NCI-H1048 (cell line): ENCODE measurements around the gene SMU1.
"Not testable (repeated sequence)": the region's sequence is repeated elsewhere in the genome, so short reads cannot be mapped to it uniquely, and the experiment has no call there.

ENCODE experiments used
- DNase-seq: peaks from one replicate; lab custom pipeline; 2025; lab: John Stamatoyannopoulos, UW

SMU1 gene

DNA sequence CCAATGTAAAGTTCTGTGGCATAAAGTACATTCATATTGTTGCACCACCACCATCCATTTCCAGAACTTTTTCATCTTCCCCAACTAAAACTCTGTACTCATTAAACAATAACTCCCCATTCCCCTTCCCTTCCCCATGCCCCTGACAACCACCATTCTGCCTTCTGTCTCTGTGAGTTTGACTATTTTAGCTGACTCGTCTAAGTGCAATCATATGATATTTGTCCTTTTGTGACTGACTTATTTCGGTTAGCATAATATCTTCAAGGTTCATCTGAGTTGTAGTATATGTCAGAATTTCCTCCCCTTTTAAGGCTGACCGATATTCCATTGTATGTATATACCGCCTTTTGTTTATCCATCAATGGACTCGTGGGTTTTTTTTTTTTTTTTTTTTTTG lies 29.0 kb upstream of the SMU1 start:
- no peak for DNase-seq

DNA sequence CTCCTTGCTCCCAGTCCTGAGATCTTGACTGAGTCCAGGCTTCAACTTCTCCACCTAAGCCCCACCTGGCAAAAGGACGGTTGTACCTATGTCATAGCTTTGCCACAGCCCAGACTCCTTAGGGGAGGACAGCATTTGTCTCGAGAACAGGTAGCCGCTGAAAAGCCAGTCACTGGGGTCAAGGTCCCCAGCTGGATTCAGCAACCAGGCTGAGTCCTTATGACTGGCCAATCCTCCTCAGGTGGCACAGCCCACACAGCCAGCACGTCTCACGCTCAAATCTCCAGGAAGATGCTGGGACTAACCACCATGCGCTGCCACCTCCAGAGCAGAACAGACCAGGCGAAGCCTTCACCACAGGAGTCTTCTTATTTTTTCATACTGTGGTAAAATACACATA lies 27.9 kb upstream of the SMU1 start:
- no peak for DNase-seq

DNA sequence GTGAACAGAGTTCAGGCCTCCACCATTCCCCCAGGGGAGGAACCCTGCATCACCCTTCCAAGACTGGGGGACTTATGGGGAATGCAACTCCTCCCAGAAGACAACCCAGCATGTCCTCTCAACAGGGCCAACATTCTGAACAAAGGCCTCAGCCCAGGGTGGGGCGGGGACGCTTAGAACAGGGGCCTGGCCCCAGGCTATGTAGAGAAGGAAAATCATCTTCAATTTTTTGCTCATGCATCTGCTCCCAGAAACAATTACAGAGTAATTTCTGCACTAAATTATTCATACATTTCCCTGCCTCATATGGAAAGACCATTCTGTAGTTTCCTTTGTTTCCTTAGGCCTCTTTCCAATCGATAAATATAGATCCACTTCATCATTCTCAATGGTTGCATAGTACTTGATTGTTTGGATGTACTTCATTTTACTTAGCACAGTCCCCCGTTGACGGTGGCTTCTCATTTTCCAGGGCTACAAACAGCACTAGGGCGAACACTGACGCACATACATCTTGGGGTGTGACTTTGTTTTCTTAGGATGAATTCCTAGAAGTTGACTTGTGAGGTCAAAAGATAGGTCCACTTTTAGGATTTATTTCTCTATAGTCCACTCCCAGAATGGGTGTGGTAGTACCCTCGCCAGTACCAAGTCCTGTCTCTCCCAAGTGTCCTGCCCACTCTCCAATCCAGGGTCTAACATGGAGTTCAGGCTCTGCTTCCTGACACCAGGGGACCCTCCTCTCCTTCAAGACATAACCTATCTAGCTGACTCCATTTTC lies 27.2 kb upstream of the SMU1 start:
- no peak for DNase-seq

DNA sequence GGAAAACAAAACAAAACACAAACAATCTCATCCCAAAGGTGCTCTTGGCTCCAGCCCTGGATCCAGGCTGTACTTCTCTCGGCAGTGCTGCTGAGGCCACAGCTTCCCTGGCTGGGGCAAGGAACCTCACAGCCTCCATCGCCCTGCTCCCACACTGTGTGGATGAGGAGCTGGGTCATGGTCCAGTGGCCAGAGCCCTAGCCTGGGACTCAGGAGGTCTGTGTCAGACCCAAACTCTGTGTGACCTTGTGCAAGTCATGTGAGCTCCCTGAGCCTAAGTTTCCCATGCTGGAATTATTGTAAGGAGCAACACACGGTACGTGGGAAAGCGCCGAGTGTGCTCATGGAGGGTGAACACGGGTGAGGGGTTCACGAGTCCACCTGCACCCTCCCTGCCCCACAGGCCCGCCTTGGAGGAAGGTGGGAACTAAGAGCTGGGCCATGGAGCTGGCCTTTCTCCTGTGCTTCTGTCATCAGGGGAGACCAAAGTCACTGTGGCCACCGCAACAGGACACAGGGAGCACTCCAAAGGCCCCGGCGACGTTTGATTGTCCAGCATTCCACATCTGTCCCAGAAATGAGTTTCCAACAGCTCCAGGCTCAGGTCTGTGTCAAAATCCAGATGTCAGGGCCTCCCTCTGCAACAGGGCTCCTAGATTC lies 26.2 kb upstream of the SMU1 start:
- no peak for DNase-seq

DNA sequence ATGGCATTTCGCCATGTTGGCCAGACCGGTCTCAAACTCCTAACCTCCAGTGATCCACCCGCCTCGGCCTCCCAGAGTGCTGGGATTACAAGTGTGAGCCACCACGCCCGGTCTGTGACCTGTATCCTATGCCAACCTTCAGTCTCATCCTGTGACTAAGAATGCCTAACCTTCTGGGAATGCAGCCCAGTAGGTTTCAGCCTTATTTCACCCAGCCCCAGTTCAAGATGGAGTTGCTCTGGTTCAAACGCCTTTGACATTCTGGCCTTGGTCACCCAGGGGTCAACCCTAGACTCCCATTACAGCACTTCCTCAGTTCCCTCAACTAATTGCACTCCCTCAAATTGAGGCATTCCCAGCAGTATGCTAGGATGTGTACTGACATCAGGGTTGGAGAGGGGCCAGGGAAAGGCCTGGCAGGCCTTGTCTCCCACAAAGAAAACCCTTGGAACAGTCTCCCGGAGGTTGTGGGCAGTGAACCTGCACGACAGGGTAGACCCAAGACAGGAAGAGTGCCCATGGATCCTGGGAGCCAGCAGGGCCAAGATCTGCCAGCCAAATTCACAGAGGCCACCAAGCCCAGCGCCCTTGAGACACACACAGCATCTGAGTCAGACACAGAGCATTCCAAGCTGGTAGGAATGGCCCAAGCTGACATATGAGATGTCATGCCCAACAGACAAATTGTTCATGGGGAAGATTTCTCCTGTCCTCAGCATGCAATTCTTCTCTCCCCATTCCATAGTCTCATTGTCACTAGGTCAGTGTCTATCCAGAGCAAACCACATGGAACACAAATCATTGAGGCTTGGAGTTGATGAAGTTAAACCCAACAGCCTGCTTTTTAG lies 24.9 kb upstream of the SMU1 start:
- DNase-seq, result no peak

DNA sequence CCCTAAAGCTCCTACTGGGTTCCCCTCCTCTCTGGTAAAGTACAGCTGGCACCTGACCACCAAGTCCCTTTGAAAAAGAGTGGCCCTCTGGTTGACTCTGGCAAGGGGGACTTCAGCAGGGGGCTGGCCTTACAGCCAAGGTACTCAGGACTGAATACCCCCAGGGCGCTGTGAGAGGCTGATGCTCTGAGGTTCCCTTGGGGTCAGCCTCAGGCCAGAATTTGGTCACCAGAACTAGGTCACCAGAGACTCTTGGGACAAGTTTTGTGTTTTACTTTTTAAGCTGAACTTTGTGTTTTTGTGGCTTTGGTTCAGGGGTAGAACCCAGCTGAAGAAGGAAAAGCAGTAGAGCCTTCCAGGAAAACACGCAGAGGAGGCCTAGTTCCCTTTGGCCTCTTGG lies 23.3 kb upstream of the SMU1 start:
- DNase-seq, result no peak

DNA sequence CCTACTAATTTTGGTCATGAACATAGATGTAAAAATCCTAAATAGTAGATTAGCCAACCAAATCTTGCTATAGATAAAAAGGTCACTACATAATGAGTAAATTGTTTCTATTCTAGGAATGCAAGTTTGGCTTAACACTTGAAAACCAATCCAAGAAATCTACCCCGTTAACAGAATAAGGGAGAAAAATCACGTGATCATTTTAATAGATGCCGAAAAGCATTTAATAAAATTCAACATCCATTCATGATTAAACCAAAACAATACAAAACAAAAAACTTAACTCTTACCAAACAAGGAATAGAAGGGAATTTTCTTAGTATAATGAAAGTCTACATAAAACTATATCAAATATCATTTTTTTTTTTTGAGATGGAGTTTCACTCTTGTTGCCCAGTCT lies 20.7 kb upstream of the SMU1 start:
- no peak for DNase-seq

DNA sequence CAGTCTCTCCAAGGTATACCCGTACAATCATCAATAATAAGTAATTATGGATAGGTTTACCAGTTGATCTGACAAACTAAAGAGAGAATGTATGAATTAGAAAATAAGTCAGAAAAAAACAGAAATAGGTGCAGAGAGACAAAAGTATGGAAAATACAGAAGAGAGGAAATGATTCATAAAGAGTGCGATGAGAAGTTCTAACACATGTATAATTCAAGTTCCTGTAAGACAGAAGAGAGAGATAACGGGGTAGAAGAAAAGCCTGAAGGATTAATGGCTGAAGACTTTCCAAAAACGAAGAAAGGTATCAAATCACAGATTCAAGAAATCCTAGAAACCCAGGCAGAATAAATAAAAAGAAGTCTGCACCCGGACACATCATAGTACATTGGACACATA lies 16.2 kb upstream of the SMU1 start:
- no peak for DNase-seq

DNA sequence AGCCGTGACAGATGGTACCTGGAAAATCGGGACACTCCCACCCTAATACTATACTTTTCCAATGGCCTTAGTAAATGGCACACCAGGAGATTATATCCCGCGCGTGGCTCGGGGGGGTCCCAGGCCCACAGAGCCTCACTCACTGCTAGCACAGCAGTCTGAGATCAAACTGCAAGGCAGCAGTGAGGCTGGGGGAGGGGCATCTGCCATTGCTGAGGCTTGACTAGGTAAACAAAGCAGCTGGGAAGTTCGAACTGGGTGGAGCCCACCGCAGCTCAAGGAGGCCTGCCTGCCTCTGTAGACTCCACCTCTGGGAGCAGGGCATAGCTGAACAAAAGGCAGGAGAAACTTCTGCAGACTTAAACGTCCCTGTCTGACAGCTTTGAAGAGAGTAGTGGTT lies 9.2 kb upstream of the SMU1 start:
- not testable (repeated sequence) for DNase-seq

DNA sequence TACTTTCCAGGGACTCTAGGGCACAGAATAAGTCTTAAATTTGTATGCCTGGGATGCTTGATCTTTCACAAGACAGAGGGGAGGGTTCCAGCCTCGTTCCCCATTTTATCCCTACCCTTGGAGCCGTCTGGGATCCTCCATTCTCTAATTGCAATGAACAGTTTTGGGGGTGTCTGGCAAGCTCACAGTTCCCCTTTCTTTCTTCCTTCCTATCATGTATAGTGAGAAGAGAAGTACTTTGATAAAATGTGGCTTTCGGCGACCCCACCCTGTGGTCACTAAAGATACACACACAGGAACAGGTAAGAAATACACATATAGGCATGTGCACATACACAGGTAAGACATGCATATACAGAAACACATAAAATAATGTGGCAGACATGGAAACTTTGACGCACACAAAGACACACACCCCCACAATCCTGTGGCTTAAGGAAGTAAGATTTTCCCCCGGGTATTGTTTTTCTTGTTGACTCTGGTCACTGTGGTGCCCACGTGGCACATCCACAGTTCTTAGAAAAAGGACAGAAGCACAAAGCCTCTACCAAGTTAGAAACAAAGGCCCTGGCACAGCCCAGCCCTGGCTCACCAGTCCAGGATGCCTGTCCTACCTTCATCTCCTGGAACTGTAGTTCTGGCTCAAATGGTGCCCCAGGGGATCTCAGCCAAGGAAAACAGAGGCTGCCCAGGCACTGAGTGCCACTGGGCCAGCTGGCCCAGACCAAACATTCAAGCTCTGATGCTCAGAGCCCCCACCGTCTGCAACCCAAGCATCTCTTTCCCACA lies 6.3 kb upstream of the SMU1 start:
- DNase-seq, result no peak

DNA sequence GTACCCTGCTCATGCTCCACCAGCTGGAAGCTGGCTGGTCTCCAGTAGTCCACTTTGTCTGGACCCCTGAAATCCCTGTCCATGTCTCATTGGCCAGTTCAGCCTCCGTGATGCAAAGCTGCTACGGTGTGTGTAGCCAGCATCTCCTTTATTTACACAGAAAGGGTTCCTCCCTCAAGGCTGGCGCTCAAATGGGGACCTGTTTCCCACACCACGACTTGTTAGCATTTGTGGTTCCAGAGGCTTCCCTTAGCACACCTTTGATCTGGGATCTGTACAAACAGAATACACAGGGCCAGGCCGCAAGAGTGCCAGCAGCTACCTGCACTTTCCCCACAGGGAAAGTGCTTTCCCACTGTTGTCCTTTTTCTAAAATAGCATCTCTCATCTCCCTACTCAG lies 5.7 kb upstream of the SMU1 start:
- DNase-seq, result no peak

DNA sequence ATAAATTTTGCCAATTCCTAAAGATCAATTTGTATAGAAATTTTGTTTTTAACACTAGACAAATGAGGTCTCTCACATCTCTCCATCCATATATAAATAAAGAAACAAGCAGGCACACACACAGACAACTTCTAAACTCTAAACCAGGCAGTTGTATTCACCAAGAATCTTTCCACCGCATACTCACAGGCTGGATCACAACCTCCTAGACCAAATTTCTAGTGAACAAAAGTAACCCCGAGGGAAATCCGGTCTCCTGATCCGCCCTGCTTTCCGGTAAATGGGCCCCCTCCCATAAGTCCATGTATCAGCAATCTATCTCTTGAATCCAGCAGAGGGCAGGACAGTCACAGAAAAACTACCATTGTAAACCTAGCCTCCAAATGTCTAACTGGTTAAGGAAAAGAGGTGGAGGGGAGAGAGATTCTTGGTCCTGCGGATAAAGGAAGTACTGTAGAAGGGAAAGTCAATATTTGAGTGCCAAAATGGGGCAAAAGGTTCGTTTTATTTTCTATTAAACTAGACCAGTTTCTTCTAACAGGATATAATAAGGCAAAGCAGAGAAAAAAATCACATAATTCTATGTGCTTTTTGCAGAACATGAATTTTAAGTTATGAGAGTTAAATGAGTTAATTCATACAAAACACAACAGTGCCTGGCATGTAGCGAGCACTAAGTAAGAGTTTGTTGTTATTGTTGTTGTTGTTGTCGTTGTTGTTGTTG lies 4.8 kb upstream of the SMU1 start:
- DNase-seq, result no peak

DNA sequence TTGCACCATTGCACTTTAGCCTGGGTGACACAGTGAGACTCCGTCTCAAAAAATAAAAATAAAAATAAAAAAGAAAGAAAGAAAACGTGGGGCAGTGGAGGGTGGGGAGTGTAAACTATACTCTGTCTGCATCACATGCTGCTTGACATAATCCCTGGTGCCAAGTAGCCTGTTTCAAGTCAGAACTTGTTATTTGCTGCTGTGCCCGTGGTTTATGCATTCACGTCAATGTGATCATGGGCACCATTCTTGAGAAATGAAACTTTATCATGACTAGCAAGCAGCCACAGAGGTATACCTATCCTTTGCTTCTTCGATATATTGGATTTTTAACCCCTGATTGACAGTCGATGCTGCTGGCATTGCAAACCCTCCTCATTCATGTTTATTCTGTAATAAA lies 4.1 kb upstream of the SMU1 start:
- DNase-seq, result no peak

DNA sequence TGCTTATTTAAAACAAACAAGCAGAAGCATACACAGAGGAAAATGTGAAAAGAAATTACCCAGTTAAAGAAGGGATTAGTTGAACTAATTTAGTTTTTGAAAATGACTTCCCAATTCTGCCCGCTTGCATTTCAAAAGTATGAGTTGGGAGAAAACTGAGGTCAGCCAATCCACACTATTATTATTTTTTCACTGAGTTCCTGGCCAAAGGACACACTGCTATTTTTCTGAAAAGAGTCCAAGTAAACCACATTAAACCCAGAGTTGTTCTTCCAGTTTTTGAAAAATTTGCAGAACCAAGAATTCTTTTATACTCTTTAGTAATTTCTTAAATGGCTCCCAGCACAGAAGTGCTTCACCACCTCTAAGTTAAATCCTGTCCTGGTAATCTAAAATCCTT lies 7.5 kb downstream of the SMU1 start:
- DNase-seq, result no peak

DNA sequence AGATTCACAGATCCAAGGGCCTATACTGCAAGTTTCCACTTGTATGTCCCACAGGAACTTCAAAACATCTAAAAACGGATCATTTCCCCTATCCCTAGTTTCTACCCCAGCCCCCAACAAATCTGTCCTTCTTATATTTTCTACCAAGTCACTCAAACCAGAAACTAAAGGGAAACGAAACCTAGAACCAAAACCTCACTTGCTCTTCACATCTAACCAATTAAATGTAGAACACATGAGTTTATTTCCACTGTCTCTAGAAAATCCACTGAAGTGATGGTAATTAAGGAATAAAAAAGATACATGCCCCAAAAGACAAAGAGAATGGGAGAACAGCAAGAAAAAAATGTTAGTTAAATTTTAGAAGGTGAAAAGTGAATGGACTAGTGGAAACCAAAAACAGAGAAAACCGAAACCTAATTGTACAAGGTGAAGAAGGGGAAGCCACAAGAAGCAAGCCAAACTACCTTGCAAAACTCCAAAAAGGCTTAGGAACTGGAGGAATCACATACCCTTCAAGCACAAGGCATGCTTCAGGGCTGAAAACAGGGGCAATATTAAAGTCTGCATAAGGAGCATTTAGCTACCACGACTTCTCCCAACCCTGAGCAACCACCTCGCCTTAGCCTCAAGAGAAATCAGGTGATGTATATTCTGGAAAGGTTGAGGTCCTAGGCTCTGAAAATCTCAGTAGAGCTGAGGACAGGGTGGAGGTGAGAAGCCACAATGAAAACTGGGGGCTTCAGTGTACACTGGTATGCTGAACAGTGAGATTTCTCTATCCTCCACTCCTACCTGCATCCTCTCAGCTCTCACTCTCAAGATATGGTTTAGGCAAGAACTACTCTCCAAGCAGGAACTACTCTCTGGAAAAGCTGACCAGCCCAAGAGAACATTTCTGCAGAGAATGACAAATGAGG lies 11.1 kb downstream of the SMU1 start:
- no peak for DNase-seq

DNA sequence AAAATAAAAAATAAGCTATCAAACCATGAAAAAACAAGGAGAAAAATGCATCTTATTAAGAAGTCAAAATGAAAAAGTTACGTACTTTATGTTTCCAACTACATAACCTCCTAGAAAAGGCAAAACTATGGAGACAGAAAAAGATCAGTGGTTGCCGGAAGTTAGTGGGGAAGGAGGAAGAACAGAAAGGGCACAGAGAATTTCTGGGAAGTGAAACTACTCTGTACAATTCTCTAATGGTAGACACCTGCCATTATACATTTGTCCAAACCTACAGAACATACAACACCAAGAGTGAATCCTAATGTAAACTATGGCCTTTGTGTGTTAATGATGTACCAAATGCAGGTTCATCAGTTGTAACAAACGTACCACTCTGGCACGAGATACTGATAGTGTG lies 25.3 kb downstream of the SMU1 start:
- DNase-seq, result no peak

DNA sequence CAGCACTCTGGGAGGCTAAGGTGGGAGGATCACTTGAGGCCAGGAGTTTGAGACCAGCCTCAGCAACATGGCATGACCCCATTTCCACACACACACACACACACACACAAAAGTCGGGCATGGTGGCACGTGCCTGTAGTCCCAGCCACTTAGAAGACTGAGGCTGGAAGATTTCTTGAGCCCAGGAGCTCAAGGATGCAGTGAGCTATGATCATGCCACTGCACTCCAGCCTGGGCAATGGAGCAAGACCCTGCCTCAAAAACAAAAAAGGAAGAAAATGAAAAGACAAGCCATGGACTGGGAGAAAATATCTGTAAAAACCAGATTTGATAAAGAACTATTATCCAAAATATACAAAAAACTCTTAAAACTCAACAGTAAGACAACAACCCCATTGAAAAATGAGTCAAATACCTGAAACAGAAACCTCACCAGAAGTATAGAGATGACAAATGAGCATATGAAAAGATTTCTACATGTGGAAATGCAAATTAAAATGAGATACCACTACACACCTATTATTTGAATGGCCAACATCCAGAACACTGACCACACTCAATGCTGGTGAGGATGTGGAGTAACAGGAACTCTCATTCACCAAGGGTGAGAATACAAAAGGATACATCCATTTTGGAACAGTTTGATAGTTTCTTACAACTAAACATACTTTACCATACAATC lies 26.7 kb downstream of the SMU1 start:
- no peak for DNase-seq

DNA sequence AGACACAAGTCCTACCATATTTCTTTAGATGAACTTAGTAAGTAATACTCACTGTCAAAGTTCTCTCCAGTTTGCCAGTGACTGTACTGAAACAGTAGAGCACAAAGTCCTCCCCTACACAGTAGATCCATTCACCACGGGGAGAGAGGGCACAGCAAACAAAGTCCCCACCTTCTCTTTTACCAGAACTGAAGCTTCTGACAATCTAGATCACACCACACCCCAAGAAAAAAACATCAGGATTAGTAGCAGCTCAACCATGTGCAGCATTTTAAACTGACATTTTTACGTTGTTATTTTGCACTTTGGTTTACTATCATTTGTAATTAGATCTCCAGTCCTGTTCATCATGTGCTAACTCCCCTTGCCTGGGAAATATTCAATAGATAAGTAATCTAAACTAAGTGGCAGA lies 28.4 kb downstream of the SMU1 start:
- DNase-seq, result no peak

DNA sequence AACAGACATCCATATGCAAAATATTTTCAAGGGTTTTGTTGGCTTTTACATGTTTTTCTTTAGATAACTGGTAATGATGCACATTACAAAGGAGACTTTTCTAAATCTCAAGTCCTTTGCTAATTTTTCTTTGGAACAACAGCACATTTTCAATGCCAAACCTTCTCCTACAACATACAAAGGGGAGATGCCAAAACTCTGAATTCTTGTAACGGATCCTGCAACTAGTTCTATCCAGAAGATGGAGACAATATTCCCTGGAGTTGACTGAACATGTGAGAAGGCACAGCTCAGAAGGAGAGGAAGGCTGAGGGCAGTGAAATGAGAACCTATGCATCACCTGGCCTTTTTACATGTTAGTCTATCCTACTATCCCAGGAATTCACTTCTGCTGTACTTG lies 30.4 kb downstream of the SMU1 start:
- no peak for DNase-seq
